Endothelial cell of umbilical vein (primary cell): Measurements from ENCODE around the gene C2orf74.
"Not testable (repeated sequence)": the region's sequence is repeated elsewhere in the genome, so short reads cannot be mapped to it uniquely, and the experiment has no call there.

Experiments used
- EZH2 ChIP-seq: IDR thresholded peaks from 2 replicates; pipeline ENCODE4 v1.6.1; 2012; ENCODE audit warnings: borderline replicate concordance, low read depth, mild to moderate bottlenecking, moderate library complexity, low read length, inconsistent platforms; ENCODE audit not compliant: severe bottlenecking
- JUN ChIP-seq: IDR thresholded peaks from 2 replicates; pipeline ENCODE4 v1.6.1; 2011; ENCODE audit warnings: borderline replicate concordance, low read depth; ENCODE audit not compliant: insufficient read length, insufficient read depth
- MAX ChIP-seq: IDR thresholded peaks from 2 replicates; pipeline ENCODE4 v1.6.1; 2011; ENCODE audit not compliant: insufficient read depth, insufficient read length
- POLR2A ChIP-seq: IDR thresholded peaks from 2 replicates; pipeline ENCODE4 v1.6.1; 2012; ENCODE audit warnings: low read depth, mild to moderate bottlenecking, control low read depth, low read length
- POLR2AphosphoS5 ChIP-seq: IDR thresholded peaks from 2 replicates; pipeline ENCODE4 v1.6.1; 2012; ENCODE audit warnings: low read depth, mild to moderate bottlenecking, control low read depth, low read length, moderate library complexity; ENCODE audit not compliant: insufficient read depth
- TF ChIP-seq, protein P1 (sequence below), 2 donors: IDR thresholded peaks; 1 replicate in 1 of 2; 2 replicates in 1 of 2; pipeline ENCODE4 v1.5.1; 2011; ENCODE audit warnings: low read length in 2 of 2, mild to moderate bottlenecking in 2 of 2, moderate library complexity in 2 of 2, control low read depth in 1 of 2, inconsistent platforms in 1 of 2, low read depth in 1 of 2; ENCODE audit not compliant: insufficient read depth in 1 of 2; ENCODE audit errors: extremely low read depth in 1 of 2

DNA sequence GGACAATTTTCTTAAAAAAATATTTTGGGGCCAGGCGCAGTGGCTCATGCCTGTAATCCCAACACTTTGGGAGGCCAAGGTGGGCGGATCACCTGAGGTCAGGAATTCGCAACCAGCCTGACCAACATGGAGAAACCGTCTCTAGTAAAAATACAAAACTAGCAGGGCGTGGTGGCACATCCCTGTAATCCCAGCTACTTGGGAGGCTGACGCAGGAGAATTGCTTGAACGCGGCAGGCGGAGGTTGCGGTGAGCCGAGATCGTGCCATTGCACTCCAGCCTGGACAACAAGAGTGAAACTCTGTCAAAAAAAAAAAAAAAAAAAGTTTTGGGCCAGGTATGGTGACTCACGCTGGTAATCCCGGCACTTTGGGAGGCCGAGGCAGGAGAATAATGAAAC lies 32.7 kb downstream of the C2orf74 start:
- TF ChIP-seq, protein P1, sequence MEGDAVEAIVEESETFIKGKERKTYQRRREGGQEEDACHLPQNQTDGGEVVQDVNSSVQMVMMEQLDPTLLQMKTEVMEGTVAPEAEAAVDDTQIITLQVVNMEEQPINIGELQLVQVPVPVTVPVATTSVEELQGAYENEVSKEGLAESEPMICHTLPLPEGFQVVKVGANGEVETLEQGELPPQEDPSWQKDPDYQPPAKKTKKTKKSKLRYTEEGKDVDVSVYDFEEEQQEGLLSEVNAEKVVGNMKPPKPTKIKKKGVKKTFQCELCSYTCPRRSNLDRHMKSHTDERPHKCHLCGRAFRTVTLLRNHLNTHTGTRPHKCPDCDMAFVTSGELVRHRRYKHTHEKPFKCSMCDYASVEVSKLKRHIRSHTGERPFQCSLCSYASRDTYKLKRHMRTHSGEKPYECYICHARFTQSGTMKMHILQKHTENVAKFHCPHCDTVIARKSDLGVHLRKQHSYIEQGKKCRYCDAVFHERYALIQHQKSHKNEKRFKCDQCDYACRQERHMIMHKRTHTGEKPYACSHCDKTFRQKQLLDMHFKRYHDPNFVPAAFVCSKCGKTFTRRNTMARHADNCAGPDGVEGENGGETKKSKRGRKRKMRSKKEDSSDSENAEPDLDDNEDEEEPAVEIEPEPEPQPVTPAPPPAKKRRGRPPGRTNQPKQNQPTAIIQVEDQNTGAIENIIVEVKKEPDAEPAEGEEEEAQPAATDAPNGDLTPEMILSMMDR (IDR thresholded peaks at IDR 0.05; ENCODE audit: extremely low read depth in 1 of 2, insufficient read depth in 1 of 2, low read depth in 1 of 2, low read length in 2 of 2): not testable (repeated sequence)
- TF ChIP-seq MAX, EZH2, POLR2AphosphoS5, POLR2A, JUN: not testable (repeated sequence)
